Right kidney (tissue), 1 donor: Measurements from ENCODE around the gene ABCD3.
"Not testable (repeated sequence)": the region's sequence is repeated elsewhere in the genome, so short reads cannot be mapped to it uniquely, and the experiment has no call there.

Source experiments
- DNase-seq: peaks from one replicate; pipeline ENCODE4 v3.0.0-alpha.2; 2016

The ABCD3 gene

DNA sequence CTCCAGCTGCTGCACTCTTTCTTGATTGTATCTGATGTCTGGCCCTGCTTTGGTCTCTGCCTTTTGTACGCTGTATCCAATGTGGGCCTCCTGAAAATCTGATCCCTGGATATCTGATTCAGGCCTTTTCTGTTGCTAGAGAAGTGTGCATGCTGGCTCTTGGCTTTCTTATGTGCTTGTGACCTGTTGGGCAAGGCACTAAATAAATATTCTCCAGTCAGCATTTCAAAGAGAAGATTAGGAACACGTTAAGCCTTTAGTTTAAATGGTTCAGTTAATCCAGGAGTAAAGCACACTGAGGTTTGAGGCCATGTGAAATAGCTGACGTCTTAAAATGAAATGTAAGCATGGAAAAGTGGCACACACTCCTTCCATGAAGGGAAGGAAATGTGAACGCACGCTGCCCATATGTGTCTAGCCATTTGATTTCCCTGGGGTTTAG is 132.6 kb downstream of the ABCD3 start:
- DNase-seq, result no peak

DNA sequence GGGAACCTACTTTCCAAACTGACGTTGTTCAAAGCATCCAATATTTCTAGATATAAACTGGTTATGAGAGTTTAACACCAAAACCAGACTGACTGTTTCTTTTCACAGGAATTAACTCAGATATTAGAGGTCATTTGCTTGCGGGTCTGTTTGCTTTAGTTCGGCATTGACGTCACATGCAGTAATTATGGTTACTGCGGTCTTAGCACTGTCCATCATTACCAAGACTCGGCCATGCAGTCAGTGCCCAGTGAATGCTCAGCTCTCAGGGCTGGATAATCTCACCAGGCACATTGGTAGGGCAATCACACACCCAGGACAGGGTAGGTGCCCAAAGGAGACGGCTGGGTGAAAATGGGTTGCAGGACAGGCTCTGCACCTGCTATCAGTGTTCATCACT is 133.3 kb downstream of the ABCD3 start:
- DNase-seq, result no peak

GRCh38 chr1:94552071-94552586 is 133.9 kb downstream of the ABCD3 start:
- no peak for DNase-seq

DNA sequence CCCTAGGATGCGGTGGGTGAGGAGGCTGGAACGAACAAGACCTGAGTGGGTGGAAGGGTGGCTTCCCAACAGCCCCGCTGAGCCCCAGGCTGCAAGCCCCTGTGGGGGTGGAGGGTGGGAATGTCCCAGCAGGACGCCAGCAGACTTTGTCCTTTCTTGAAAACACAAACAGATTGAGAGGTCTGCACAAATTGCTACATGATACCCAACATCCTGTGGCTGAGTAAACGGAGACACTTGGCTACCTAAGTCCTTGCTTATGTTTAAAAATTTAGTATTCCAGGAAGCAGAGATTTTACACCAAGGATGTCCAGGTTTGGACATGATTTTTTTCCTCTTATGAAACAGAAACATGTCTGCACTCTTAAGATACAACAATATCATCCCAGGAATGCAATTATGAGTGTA is 135.1 kb downstream of the ABCD3 start:
- no peak for DNase-seq

DNA sequence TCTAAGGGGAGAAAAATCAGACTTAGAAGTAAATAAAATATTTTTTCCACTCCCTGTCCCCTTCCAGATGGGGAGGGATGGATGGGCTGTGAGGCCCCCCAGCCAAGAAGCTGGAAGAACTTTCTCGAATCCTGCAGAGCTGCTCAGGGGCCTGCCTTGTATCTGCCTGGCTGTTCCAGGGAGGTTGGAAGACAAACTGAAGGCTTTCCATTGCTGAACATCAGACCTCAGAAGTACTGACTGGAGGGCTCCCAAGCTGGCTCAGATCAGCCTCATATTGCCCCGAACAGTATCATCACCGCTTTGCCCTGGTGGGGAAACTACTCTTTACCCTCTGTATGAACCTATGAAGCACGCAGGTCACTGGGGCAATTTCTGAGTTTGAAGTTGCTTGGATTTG is 135.7 kb downstream of the ABCD3 start:
- no peak for DNase-seq

GRCh38 chr1:94554580-94554979 is 136.4 kb downstream of the ABCD3 start:
- no peak for DNase-seq

GRCh38 chr1:94555091-94555490 is 136.9 kb downstream of the ABCD3 start:
- no peak for DNase-seq

DNA sequence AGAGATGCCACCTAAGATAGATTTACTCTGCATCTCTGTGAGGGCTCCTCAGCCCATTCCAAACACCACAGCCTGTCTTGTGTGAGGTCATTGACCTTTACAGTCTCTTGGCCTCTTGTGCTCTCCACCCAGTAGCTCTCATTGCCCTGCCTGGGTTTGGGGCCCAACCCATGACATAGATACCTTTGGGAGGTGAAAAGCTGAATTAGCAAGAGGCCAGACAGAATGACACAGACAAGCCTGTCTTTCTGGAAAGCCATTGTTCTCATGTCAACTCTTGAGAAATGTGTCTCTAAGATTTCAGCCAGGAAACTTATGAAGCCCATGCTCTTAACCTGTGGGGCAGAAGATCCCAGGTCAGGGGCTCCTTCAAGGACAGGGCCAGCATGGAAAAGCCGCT is 141.7 kb downstream of the ABCD3 start:
- no peak for DNase-seq

DNA sequence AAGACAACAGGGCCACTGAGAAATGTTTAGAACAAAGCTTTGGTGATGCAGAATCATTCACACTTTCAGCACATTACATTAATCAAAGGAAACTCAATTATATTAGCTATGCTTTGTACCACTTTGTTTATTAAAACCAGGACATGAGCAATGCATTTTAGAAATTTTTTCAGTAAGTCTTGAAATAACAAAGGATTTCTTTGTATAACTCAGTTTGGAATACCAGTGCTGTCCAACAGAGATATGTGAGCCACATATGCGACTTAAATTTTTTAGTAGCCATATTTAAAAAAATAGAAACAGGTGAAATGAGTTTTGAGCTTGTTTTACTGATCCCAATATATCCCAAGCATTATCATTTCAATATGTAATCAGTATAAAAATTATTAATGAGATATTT is 142.1 kb downstream of the ABCD3 start:
- no peak for DNase-seq

GRCh38 chr1:94562519-94563260 is 144.5 kb downstream of the ABCD3 start:
- DNase-seq, result peak; percentile 27

GRCh38 chr1:94565901-94566300 is 147.7 kb downstream of the ABCD3 start:
- DNase-seq, result no peak

DNA sequence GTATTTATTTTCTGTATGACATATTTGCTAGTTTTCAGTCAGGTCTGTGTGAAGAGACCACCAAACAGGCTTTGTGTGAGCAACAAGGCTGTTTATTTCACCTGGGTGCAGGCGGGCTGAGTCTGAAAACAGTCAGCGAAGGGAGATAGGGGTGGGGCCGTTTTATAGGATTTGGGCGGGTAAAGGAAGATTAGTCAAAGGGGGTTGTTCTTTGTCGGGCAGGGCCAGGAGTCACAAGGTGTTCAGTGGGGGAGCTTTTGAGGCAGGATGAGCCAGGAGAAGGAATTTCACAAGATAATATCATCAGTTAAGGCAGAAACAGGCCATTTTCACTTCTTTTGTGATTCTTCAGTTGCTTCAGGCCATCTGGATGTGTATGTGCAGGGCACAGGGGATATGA is 148.2 kb downstream of the ABCD3 start:
- DNase-seq, result not testable (repeated sequence)

DNA sequence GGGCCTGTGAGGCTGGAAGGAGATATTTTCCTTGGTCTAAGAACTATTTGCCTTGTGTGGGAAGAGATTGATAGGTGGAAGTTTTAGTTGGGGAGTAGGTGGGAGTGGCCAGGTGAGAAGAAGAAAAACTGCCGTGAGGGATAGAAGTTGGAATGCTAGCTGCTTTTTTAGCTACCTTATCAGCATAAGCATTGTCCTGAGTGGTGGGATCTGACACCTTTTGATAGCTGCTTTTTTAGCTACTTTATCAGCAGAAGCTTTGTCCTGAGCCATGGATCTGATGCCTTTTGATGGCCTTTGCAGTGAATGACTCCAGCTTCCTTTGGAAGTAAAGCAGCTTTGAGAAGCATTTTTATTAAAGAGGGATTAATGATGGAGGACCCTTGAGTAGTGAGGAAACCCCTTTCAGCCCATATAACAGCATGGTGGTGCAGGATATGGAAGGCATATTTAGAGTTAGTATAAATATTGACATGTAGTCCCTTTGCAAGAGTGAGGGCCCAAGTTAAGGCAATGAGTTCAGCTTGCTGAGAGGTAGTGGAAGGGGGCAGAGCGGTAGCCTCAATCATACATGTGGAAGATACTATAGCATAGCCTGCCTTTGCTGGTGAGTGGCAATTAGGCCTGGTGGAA is 149.9 kb downstream of the ABCD3 start:
- DNase-seq, result not testable (repeated sequence)
